ENCODE measurements around the gene FAM83B.
"Not testable (repeated sequence)": the region's sequence is repeated elsewhere in the genome, so short reads cannot be mapped to it uniquely, and the experiment has no call there.

Gene FAM83B

DNA sequence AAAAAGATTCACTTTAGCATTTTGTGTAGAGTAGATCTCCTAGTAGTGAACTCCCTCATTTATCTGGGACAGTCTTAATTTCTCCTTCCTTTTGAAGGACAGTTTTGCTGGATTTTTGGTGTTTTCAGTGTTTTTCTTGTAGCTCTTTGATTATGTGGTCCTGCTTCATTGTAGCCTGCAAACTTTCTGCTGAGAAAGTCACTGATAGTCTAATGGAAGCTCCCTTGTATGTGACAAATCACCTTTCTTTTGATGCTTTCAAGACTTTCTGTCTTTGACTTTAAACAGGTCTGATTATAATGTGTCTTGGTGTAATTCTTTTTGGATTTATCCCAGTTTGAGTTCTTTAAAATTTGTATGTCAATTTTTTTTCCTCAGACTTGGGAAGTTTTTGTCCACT lies 86.1 kb downstream of the FAM83B start:
- Mint-ChIP-seq H3K9me3 (peaks cover 24% of the 10 kb centered on the region), H3K4me3 (no peak overlapping the region), H3K4me1 (ENCODE audit: low read depth) (no peaks in the 10 kb centered on the region), H3K27me3 (ENCODE audit: low read depth) (no peaks in the 10 kb centered on the region), H3K36me3 (ENCODE audit: low read depth) (no peaks in the 10 kb centered on the region), H3K27ac (no peak overlapping the region)
- no peak for DNase-seq (ENCODE audit: low spot score)

DNA sequence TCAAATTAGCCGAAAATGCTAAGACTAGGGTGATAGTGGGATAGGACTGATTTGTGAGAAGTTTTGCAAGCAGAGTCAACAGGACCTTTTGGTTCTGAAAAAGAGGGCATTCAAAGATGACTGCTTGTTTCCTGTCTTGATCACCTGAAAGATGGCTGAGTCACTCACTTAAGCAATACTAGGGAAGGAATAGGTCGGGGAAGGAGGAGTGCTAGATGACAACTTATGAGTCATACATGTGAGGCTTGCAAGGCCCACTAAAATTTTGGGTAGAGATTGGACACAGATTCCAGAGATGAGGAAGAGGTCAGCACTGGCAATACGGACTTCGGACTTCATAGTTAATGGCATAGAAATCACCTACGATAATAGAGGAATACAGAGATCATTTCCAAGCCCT lies 89.2 kb downstream of the FAM83B start:
- DNase-seq (ENCODE audit: low spot score) = no peak
- Mint-ChIP-seq H3K4me3 (no peak overlapping the region), H3K27me3 (ENCODE audit: low read depth) (no peaks in the 10 kb centered on the region), H3K27ac (no peak overlapping the region), H3K9me3 (peaks cover 36% of the 10 kb centered on the region), H3K36me3 (ENCODE audit: low read depth) (no peaks in the 10 kb centered on the region), H3K4me1 (ENCODE audit: low read depth) (no peaks in the 10 kb centered on the region)

DNA sequence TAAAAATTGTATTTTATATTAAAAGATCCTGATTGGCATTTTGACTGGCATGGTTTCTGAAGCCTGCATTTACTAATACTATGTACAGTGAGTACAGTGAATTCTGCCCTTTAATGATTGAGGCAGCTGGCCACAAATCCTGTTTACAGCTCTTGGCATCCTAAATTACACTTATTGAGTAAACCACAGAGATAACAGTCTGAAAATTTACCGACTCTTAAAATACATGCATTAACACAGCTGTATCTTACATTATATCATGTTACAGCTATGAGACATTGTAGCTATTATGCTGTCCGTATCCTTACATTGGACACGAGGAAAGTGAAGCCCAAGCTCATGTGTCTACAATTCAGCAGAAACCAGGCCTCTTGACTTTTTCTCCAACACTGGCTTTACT lies 90.8 kb downstream of the FAM83B start:
- no peaks in the 10 kb centered on the region for H3K27me3 Mint-ChIP-seq (ENCODE audit: low read depth)
- no peaks in the 10 kb centered on the region for H3K4me1 Mint-ChIP-seq (ENCODE audit: low read depth)
- DNase-seq (ENCODE audit: low spot score) = no peak
- H3K9me3 Mint-ChIP-seq = peaks cover 32% of the 10 kb centered on the region
- H3K4me3 Mint-ChIP-seq = no peak overlapping the region
- H3K27ac Mint-ChIP-seq = no peak overlapping the region
- no peaks in the 10 kb centered on the region for H3K36me3 Mint-ChIP-seq (ENCODE audit: low read depth)

DNA sequence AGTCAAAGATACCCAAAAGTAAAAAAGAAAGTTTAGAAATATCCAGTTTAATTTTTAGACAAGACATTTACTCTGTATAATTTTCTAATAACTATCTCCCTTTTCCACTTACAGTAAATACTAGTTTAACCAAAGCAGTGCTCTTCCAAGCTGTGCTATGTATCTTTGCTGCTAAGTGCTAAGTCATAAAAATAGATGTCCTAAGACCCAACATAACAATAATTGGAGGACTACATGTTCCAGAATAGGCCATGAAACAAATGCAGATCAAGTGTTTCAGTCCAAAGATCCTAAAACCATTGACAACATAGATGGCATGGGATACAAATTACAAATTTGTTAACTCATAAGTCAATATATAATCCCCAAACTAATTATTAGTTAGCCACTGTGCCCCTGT lies 111.1 kb downstream of the FAM83B start:
- DNase-seq (ENCODE audit: low spot score) = no peak
- Mint-ChIP-seq H3K9me3 (peaks cover 10% of the 10 kb centered on the region), H3K4me1 (ENCODE audit: low read depth) (no peaks in the 10 kb centered on the region), H3K27ac (no peak overlapping the region), H3K36me3 (ENCODE audit: low read depth) (no peaks in the 10 kb centered on the region), H3K4me3 (no peak overlapping the region), H3K27me3 (ENCODE audit: low read depth) (no peaks in the 10 kb centered on the region)

DNA sequence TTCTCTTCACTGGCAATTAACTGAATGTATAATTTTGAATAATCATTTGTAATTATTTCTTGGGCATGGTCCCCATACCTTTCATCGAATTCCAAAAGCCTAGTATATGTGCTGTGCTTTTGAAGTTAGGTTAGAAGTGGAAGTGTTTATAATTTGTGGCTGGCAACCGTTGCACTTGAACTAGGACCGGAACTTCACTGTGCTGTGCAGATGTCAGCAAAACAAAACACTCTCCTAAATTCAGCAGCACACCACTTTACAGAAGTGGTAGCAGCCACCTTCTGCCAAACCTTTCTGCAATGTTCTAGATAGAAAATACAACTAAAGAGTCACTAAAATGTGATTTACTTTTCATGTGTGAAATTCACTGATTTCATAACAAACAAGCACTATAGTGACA lies 111.9 kb downstream of the FAM83B start:
- Mint-ChIP-seq H3K27ac (no peak overlapping the region), H3K27me3 (ENCODE audit: low read depth) (no peaks in the 10 kb centered on the region), H3K4me3 (no peak overlapping the region), H3K36me3 (ENCODE audit: low read depth) (no peaks in the 10 kb centered on the region), H3K4me1 (ENCODE audit: low read depth) (no peaks in the 10 kb centered on the region), H3K9me3 (peaks cover 7% of the 10 kb centered on the region)
- DNase-seq (ENCODE audit: low spot score) = no peak

DNA sequence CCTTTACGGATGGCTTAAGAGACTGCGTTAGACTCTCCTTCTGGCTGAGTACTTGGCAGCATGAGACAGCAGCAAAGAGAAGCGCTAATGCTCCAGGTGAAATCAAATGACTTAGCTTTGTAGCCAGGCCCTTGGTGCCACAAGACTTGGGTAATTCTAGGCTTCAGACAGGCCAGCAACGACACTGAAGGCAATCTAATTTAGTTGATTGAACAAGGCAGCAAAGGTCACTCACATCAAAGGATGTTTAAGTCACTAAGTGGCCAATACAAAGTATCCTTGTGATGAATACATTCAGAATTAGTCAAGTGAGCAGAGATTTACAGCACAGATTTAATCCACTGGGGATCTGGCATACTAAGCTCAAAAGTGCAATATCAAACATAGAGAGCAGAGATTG lies 113.2 kb downstream of the FAM83B start:
- Mint-ChIP-seq H3K36me3 (ENCODE audit: low read depth) (no peaks in the 10 kb centered on the region), H3K27ac (no peak overlapping the region), H3K4me3 (no peak overlapping the region), H3K9me3 (peaks cover 3% of the 10 kb centered on the region), H3K4me1 (ENCODE audit: low read depth) (no peaks in the 10 kb centered on the region), H3K27me3 (ENCODE audit: low read depth) (no peaks in the 10 kb centered on the region)
- DNase-seq (ENCODE audit: low spot score) = no peak

DNA sequence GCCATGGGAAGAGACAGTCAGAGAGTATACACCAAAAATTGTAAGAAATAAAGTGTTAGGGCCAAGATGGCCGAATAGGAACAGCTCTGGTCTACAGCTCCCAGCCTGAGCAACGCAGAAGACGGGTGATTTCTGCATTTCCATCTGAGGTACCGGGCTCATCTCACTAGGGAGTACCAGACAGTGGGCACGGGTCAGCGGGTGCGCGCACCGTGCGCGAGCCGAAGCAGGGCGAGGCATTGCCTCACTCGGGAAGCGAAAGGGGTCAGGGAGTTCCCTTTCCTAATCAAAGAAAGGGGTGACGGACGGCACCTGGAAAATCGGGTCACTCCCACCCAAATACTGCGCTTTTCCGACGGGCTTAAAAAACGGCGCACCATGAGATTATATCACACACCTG lies 114.8 kb downstream of the FAM83B start:
- DNase-seq (ENCODE audit: low spot score); H3K4me1 Mint-ChIP-seq (ENCODE audit: low read depth); H3K9me3 Mint-ChIP-seq; H3K27me3 Mint-ChIP-seq (ENCODE audit: low read depth); H3K4me3 Mint-ChIP-seq; H3K36me3 Mint-ChIP-seq (ENCODE audit: low read depth); H3K27ac Mint-ChIP-seq: not testable (repeated sequence)

DNA sequence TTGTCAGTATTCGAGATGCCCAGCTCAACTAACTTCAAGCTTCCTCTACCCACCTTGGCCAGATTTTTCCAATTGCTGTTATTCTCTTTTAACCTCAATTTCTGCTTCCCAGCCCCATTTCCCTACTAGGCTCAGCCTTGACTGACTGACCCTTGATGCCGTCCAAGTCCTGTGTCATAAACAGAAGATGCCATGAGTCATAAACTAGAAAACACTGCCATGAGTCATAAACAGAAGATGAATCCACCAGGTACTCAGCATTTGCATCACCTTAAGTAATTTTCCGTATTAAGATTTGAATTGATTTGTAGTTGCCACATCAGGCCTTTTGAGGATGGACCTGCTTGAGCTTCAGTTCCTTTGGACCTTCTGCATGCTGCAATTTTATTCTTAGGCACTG lies 123.8 kb downstream of the FAM83B start:
- Mint-ChIP-seq H3K27me3 (ENCODE audit: low read depth) (no peaks in the 10 kb centered on the region), H3K4me3 (no peak overlapping the region), H3K9me3 (peaks cover 13% of the 10 kb centered on the region), H3K4me1 (ENCODE audit: low read depth) (no peaks in the 10 kb centered on the region), H3K36me3 (ENCODE audit: low read depth) (no peaks in the 10 kb centered on the region), H3K27ac (no peak overlapping the region)
- no peak for DNase-seq (ENCODE audit: low spot score)

DNA sequence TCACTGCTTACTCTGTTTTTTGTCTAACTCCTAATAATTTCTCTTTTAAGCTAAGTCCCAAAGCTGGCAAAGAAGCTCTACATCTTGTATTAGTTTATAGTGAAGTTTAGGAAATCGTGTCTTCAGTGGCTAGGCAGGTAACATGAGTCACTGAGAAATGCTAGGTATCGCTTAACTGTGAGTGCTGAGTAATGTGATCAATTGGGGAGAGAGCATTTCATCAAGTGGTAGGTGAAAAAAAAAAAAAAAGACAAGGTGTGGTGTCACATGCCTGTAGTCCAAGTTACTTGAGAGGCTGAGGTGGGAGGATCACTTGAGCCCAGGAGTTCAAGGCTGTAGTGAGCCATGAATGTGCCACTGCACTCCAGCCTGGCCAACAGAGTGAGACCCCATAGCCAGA lies 125.3 kb downstream of the FAM83B start:
- H3K9me3 Mint-ChIP-seq = peaks cover 15% of the 10 kb centered on the region
- no peaks in the 10 kb centered on the region for H3K27me3 Mint-ChIP-seq (ENCODE audit: low read depth)
- H3K27ac Mint-ChIP-seq = no peak overlapping the region
- no peaks in the 10 kb centered on the region for H3K36me3 Mint-ChIP-seq (ENCODE audit: low read depth)
- no peaks in the 10 kb centered on the region for H3K4me1 Mint-ChIP-seq (ENCODE audit: low read depth)
- H3K4me3 Mint-ChIP-seq = no peak overlapping the region
- DNase-seq (ENCODE audit: low spot score) = no peak

DNA sequence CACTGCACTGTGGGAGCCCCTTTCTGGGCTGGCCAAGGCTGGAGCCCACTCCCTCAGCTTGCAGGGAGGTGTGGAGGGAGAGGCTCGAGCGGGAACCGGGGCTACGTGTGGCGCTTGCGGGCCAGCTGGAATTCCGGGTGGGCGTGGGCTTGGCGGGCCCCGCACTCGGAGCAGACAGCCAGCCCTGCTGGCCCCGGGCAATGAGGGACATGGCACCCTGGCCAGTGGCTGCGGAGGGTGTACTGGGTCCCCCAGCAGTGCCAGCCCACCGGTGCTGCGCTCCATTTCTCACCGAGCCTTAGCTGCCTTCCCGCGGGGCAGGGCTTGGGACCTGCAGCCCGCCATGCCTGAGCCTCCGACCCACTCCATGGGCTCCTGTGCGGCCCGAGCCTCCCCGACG lies 132.6 kb downstream of the FAM83B start:
- H3K9me3 Mint-ChIP-seq = peaks cover 34% of the 10 kb centered on the region
- not testable (repeated sequence) for DNase-seq (ENCODE audit: low spot score); H3K27me3 Mint-ChIP-seq (ENCODE audit: low read depth); H3K4me1 Mint-ChIP-seq (ENCODE audit: low read depth); H3K27ac Mint-ChIP-seq; H3K36me3 Mint-ChIP-seq (ENCODE audit: low read depth); H3K4me3 Mint-ChIP-seq

DNA sequence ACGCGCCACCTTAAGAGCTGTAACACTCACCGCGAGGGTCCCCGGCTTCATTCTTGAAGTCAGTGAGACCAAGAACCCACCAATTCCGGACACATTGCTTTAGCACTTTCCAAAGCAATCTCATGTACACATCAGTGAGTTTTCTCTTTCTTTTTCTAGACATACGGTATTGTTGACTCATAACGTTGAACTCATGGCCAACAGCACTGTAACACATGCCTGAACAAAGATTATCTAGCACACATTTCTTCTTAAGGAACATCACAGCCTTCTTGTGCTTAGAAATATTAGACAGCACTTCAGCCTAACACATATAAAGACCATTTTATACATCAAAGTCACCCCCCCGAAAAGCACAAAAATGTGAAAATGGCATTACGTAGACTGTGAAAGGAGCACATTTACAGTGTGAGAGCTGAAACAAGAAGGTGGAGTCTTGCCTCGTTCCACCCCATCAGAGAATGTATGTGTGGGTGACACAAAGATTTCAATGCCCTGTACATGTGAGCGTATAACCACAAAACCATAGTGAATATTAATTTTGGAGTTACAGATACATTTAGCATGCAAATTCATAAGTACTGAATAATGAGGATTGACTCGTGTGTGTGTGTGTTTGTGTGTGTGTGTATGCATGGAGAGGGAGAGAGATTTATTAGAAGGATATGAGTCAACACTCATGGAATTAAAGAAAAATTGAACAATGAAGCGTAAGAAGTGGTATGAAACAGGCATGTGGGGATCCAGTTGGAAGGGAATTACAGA lies 134.1 kb downstream of the FAM83B start:
- Mint-ChIP-seq H3K4me1 (ENCODE audit: low read depth) (no peaks in the 10 kb centered on the region), H3K9me3 (peaks cover 36% of the 10 kb centered on the region), H3K4me3 (no peak overlapping the region), H3K27ac (no peak overlapping the region), H3K27me3 (ENCODE audit: low read depth) (no peaks in the 10 kb centered on the region), H3K36me3 (ENCODE audit: low read depth) (no peaks in the 10 kb centered on the region)
- DNase-seq (ENCODE audit: low spot score) = no peak

DNA sequence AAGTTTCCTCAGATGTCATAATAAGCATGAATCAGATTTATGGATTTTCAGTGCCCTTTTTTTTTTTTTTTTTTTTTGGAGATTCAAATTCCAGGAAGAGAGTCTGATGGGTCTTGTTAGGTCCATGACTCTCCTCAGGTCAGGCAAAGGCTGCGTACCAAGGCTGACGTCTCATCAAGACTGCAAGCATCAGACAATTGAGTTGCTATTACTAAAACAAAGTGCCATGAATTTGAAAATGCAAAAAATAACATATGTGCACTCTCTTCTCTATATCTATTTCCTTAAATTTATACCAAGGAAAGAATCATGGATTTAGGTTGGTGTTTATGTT lies 134.7 kb downstream of the FAM83B start:
- Mint-ChIP-seq H3K9me3 (peaks cover 41% of the 10 kb centered on the region), H3K36me3 (ENCODE audit: low read depth) (no peaks in the 10 kb centered on the region), H3K27me3 (ENCODE audit: low read depth) (no peaks in the 10 kb centered on the region), H3K27ac (no peak overlapping the region), H3K4me3 (no peak overlapping the region), H3K4me1 (ENCODE audit: low read depth) (no peaks in the 10 kb centered on the region)
- DNase-seq (ENCODE audit: low spot score) = no peak

DNA sequence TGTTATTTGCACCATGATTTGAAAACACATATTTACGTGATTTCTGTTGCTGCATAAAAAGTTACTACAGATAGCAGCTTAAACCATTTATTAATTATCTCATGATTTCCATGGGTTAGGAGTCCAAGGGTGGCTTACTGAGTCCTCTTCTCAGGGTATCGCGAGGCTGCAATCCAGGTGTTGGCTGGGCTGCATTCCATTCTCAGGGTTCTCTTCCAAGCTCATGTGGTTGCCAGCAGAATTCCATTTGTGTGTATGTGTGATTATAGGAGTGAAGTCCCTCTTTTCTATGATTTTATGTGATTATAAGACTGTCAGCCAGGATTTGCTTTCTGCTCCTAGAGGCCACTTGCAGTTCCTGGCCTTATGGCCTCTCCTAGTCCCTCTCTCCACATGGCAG lies 135.1 kb downstream of the FAM83B start:
- H3K9me3 Mint-ChIP-seq = peaks cover 45% of the 10 kb centered on the region
- no peaks in the 10 kb centered on the region for H3K4me1 Mint-ChIP-seq (ENCODE audit: low read depth)
- H3K27me3 Mint-ChIP-seq (ENCODE audit: low read depth) = no peaks in the 10 kb centered on the region
- no peak overlapping the region for H3K27ac Mint-ChIP-seq
- no peak overlapping the region for H3K4me3 Mint-ChIP-seq
- no peaks in the 10 kb centered on the region for H3K36me3 Mint-ChIP-seq (ENCODE audit: low read depth)
- no peak for DNase-seq (ENCODE audit: low spot score)

DNA sequence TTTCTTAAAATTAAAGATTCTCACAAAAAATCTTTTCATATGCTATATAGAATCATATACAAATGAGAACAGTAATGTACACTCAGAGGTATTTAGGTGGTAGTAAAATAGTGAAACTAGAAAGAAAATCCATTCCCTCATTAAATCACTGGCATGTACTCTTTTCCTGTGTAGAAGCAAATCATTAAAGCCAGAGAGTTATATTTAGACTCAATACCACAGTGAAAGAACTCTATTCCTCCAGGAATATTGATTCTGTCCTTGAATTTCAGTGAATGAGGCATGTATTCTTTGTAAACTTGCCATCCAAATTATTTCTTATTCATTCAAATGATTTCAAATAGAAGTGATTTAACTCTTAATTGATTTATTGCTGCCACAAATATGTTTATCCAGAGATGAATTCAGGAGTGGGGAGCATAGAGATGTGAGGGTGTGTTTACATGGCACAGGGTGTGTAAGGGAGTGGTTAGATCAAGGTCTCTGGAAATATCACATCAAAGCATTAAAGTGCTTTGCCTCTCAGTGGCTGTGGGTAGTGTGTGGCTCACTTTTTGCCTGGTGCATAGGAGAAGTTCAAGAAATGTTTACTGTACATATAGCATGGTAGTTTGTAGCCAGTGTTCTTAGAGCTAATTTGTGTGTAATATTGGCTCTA lies 141.2 kb downstream of the FAM83B start:
- Mint-ChIP-seq H3K27ac (no peak overlapping the region), H3K27me3 (ENCODE audit: low read depth) (no peaks in the 10 kb centered on the region), H3K4me3 (no peak overlapping the region), H3K9me3 (peaks cover 26% of the 10 kb centered on the region), H3K4me1 (ENCODE audit: low read depth) (no peaks in the 10 kb centered on the region), H3K36me3 (ENCODE audit: low read depth) (no peaks in the 10 kb centered on the region)
- DNase-seq (ENCODE audit: low spot score) = no peak

DNA sequence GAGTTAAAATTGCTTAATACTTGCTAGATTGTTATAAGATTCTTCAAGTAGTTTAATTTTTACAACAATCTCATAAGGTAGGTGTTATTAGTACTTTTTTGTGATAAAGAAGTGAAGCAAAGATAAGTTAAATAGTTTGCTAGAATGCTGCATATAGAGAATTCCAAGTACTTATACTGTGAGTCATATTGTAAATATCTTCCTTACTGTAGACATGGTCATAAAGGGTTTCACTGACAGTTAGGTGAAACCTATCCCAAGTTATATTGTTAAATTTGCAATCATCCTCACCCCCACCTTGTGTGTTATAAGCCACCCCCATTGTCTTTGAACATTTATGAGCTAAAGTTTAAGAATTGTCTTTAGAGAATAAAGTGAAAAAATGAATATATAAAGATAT lies 142.0 kb downstream of the FAM83B start:
- H3K9me3 Mint-ChIP-seq = peaks cover 26% of the 10 kb centered on the region
- H3K4me1 Mint-ChIP-seq (ENCODE audit: low read depth) = no peaks in the 10 kb centered on the region
- no peak for DNase-seq (ENCODE audit: low spot score)
- H3K36me3 Mint-ChIP-seq (ENCODE audit: low read depth) = no peaks in the 10 kb centered on the region
- no peak overlapping the region for H3K27ac Mint-ChIP-seq
- no peaks in the 10 kb centered on the region for H3K27me3 Mint-ChIP-seq (ENCODE audit: low read depth)
- no peak overlapping the region for H3K4me3 Mint-ChIP-seq

Measured in T-helper 2 cell treated with Interferon-gamma antibody and Interleukin-4, amounts not matched to agents 5 μg/mL and 100 μg/mL, for 36 hours (primary cell).